Neuronal stem cell (in vitro differentiated cells): ENCODE results near the gene POLDIP3. TPM values are rescaled to one million over a fixed set of nuclear protein-coding genes. Genes with fewer than 3 reads are reported as not detected.
"Not testable (repeated sequence)": the region's sequence is repeated elsewhere in the genome, so short reads cannot be mapped to it uniquely, and the experiment has no call there.

Experiments
- DNase-seq: peaks from one replicate; pipeline ENCODE4 v3.0.0-alpha.2; 2013; ENCODE audit warnings: low spot score
- H2AFZ ChIP-seq: one replicate; pipeline ENCODE4 v1.6.1; 2013; ENCODE audit warnings: mild to moderate bottlenecking, low read length, inconsistent platforms
- H2AK5ac ChIP-seq: 2 replicates; pipeline ENCODE4 v1.6.1; 2013; ENCODE audit warnings: low read depth, mild to moderate bottlenecking, inconsistent platforms, low read length, moderate library complexity, mixed read lengths
- H2BK120ac ChIP-seq: 2 replicates; pipeline ENCODE4 v1.6.1; 2013; ENCODE audit warnings: low read depth, mild to moderate bottlenecking, inconsistent platforms, low read length, moderate library complexity, mixed read lengths
- H2BK12ac ChIP-seq: one replicate; pipeline ENCODE4 v1.6.1; 2013; ENCODE audit warnings: low read length, inconsistent platforms
- H2BK15ac ChIP-seq: 2 replicates; pipeline ENCODE4 v1.6.1; 2013; ENCODE audit warnings: mild to moderate bottlenecking, low read length, inconsistent platforms, mixed read lengths
- H2BK5ac ChIP-seq: one replicate; pipeline ENCODE4 v1.6.1; 2013; ENCODE audit warnings: inconsistent platforms, mild to moderate bottlenecking, low read length, moderate library complexity
- H3K14ac ChIP-seq: one replicate; pipeline ENCODE4 v1.6.1; 2013; ENCODE audit warnings: low read length, inconsistent platforms
- H3K18ac ChIP-seq: 2 replicates; pipeline ENCODE4 v1.6.1; 2013; ENCODE audit warnings: low read length, inconsistent platforms
- H3K23ac ChIP-seq: 2 replicates; pipeline ENCODE4 v1.6.1; 2013; ENCODE audit warnings: low read depth, mild to moderate bottlenecking, mixed read lengths, low read length, inconsistent platforms; ENCODE audit not compliant: poor library complexity
- H3K27ac ChIP-seq: replicated peaks from 3 replicates; pipeline ENCODE4 v1.5.1; 2013; ENCODE audit warnings: low read length, inconsistent platforms
- H3K27me3 ChIP-seq, 3 experiments: 2 replicates each; pipeline ENCODE4 v1.6.1; 2013; ENCODE audit warnings: low read length in 3 of 3, mild to moderate bottlenecking in 2 of 3, inconsistent platforms in 1 of 3, low read depth in 1 of 3, mixed read lengths in 1 of 3, moderate library complexity in 1 of 3; ENCODE audit not compliant: control insufficient read depth in 3 of 3, insufficient read depth in 3 of 3
- H3K36me3 ChIP-seq, 2 donors: replicated peaks in 1 of 2; 2 replicates each; pipeline ENCODE4 v1.6.1; 2013; ENCODE audit warnings: low read length in 2 of 2; ENCODE audit not compliant: control insufficient read depth in 2 of 2, insufficient read depth in 2 of 2
- H3K4ac ChIP-seq: 2 replicates; pipeline ENCODE4 v1.6.1; 2013; ENCODE audit warnings: inconsistent platforms, mild to moderate bottlenecking, low read length, moderate library complexity
- H3K4me1 ChIP-seq, 2 donors: 1 replicate in 1 of 2; 2 replicates in 1 of 2; pipeline ENCODE4 v1.6.1; 2013; ENCODE audit warnings: low read length in 2 of 2, low read depth in 1 of 2; ENCODE audit not compliant: control insufficient read depth in 2 of 2, insufficient read depth in 1 of 2
- H3K4me2 ChIP-seq: one replicate; pipeline ENCODE4 v1.6.1; 2013; ENCODE audit warnings: mild to moderate bottlenecking, low read length, inconsistent platforms; ENCODE audit not compliant: insufficient read depth, poor library complexity, severe bottlenecking
- H3K4me3 ChIP-seq, 2 donors: 2 replicates each; pipeline ENCODE4 v1.5.1; 2013; ENCODE audit warnings: low read length in 2 of 2, mild to moderate bottlenecking in 2 of 2, inconsistent platforms in 1 of 2, moderate library complexity in 1 of 2
- H3K79me1 ChIP-seq: one replicate; pipeline ENCODE4 v1.6.1; 2013; ENCODE audit warnings: low read depth, mild to moderate bottlenecking, inconsistent platforms, low read length, moderate library complexity
- H3K9ac ChIP-seq: one replicate; pipeline ENCODE4 v1.6.1; 2013; ENCODE audit warnings: mild to moderate bottlenecking, low read depth, low read length, inconsistent platforms; ENCODE audit not compliant: poor library complexity
- H3K9me3 ChIP-seq, 2 donors: replicated peaks in 1 of 2; 2 replicates each; pipeline versions ENCODE3 to v1.6.1; 2013; ENCODE audit warnings: low read length in 2 of 2, mild to moderate bottlenecking in 2 of 2, inconsistent platforms in 1 of 2, low read depth in 1 of 2, mixed read lengths in 1 of 2, moderate library complexity in 1 of 2; ENCODE audit not compliant: control insufficient read depth in 2 of 2, insufficient read depth in 1 of 2
- H4K8ac ChIP-seq: one replicate; pipeline ENCODE4 v1.6.1; 2013; ENCODE audit warnings: low read depth, mild to moderate bottlenecking, inconsistent platforms, low read length, moderate library complexity
- H4K91ac ChIP-seq: one replicate; pipeline ENCODE4 v1.6.1; 2013; ENCODE audit warnings: low read length, low read depth, mild to moderate bottlenecking, inconsistent platforms; ENCODE audit not compliant: poor library complexity
- WGBS, 2 donors: extraction: QIAGEN DNeasy Blood & Tissue Kit; methylation state at CpG; one replicate each; pipeline ENCODE4 v1.1.7; 2013; ENCODE audit warnings: missing lambda C conversion rate in 2 of 2, mixed read lengths in 1 of 2; ENCODE audit not compliant: insufficient read length in 2 of 2, insufficient replicate concordance in 1 of 2; ENCODE audit errors: extremely low coverage in 2 of 2; 5-methylcytosine and 5-hydroxymethylcytosine counted together
- small RNA-seq: library from polyadenylated mRNA; stranded (forward); fragments of <200 nt; extraction: miRNeasy Mini kit (QIAGEN cat#:217004); gene quantifications from one replicate; pipeline ENCODE3, GENCODE V24; 2013; ENCODE audit not compliant: insufficient read depth

Gene POLDIP3

DNA sequence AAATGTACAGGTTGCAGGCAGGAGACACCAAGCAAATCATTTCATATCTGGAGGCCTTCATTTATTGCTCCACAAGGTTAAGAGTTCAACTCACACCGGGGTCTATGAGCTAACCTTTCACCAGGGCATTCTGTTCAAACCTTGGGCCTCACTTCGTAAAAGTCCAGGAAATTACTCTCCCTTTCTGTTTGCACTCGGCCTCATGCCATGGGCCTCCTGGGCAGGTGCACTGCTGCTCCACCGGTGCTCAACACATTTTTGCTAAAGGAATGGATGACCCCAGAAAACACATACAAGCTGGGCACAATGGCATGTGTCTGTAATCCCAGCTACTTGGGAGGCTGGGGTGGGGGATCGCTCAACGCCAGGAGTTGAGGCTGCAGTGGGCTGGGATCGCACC is 78.5 kb downstream of the POLDIP3 start:
- no peak overlapping the region for H2BK12ac ChIP-seq
- no peak overlapping the region for H2BK15ac ChIP-seq
- peaks cover 0 to 9% of the 10 kb centered on the region in 2 donors for H3K4me1 ChIP-seq
- no peak overlapping the region for H2AK5ac ChIP-seq
- no peak overlapping the region for H3K4me2 ChIP-seq
- WGBS, 2 donors, result no CpG with 5 or more reads among the region's 7 CpGs
- H4K91ac ChIP-seq, result no peak overlapping the region
- no peak overlapping the region for H3K18ac ChIP-seq
- H3K27ac ChIP-seq, result no peak overlapping the region
- no peaks in the 10 kb centered on the region for H3K9me3 ChIP-seq
- H3K27me3 ChIP-seq, result no peaks in the 10 kb centered on the region
- no peak for DNase-seq
- H2AFZ ChIP-seq, result no peak overlapping the region
- no peak overlapping the region for H4K8ac ChIP-seq
- H3K14ac ChIP-seq, result no peak overlapping the region
- no peak overlapping the region for H3K4ac ChIP-seq
- H3K36me3 ChIP-seq, result no peaks in the 10 kb centered on the region
- H3K23ac ChIP-seq, result peak overlapping the region; percentile 55
- no peak overlapping the region for H3K9ac ChIP-seq
- H3K79me1 ChIP-seq, result no peaks in the 10 kb centered on the region
- no peak overlapping the region for H2BK5ac ChIP-seq
- H3K4me3 ChIP-seq, result no peak overlapping the region
- no peak overlapping the region for H2BK120ac ChIP-seq

DNA sequence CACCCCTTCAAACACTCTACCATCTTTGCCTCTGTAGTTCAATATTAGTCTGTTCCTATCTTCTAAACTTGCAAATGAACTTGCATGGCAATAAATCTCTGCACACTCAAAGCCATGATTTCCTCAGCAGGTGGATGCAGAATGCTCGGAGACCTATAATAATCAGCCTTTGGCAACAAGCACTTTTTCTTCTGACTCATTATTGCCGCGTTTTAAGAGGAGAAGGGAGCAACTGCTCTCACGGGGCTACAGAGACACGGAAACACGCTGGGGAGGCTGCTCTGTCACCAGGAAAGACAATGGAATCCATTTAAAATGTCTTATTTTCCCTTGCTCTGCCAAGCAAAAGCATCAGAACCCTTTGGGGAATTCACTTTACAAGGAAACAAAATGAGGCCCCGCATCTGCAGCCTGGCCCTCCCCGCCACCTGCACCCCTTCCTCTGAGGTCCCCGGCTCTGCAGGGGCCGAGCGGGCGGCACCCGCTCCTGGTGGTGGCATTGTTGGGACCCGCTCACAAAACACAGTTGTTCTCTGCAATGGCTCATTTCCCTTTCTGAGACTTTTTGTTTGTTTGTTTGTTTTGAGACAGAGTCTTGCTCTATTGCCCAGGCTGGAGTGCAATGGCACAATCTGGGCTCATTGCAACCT is 79.5 kb downstream of the POLDIP3 start:
- not testable (repeated sequence) for H2BK5ac ChIP-seq, H3K27me3 ChIP-seq, H4K91ac ChIP-seq, H3K23ac ChIP-seq, H4K8ac ChIP-seq, H3K4me2 ChIP-seq, H3K9ac ChIP-seq, H3K18ac ChIP-seq, H3K36me3 ChIP-seq, H2BK15ac ChIP-seq, H2AK5ac ChIP-seq, H3K14ac ChIP-seq, H3K27ac ChIP-seq, H2AFZ ChIP-seq, H2BK120ac ChIP-seq, H2BK12ac ChIP-seq, H3K4me3 ChIP-seq, H3K9me3 ChIP-seq, H3K79me1 ChIP-seq, H3K4me1 ChIP-seq, DNase-seq, H3K4ac ChIP-seq
- WGBS, 2 donors, result no CpG with 5 or more reads among the region's 14 CpGs

Small RNA genes within 50 kb of the gene (small RNA-seq; reads per million reads assigned to genes)
- gene RN7SKP80, result not detected
- gene RNU6-513P, result not detected
